ENCODE measurements around the gene ST8SIA5.

Gene ST8SIA5

GRCh38 chr18:46705521-46705920, 51.3 kb downstream of the ST8SIA5 start:
- no peak for DNase-seq

GRCh38 chr18:46704816-46705215, 52.0 kb downstream of the ST8SIA5 start:
- DNase-seq, result no peak

GRCh38 chr18:46704189-46704588, 52.7 kb downstream of the ST8SIA5 start:
- no peak for DNase-seq

GRCh38 chr18:46702471-46702870, 54.4 kb downstream of the ST8SIA5 start:
- DNase-seq, result no peak

GRCh38 chr18:46700066-46700824, 56.6 kb downstream of the ST8SIA5 start:
- DNase-seq, result no peak

- no peak for DNase-seq
These were observed 60.2 kb downstream of the ST8SIA5 start for GRCh38 chr18:46696702-46697101.

- no peak for DNase-seq
These were observed 60.6 kb downstream of the ST8SIA5 start for GRCh38 chr18:46696268-46696667.

GRCh38 chr18:46693996-46694395, 62.9 kb downstream of the ST8SIA5 start:
- no peak for DNase-seq

GRCh38 chr18:46688853-46689525, 67.9 kb downstream of the ST8SIA5 start:
- DNase-seq, result no peak

GRCh38 chr18:46686186-46686585, 70.7 kb downstream of the ST8SIA5 start:
- DNase-seq, result no peak

- no peak for DNase-seq
These were observed 73.6 kb downstream of the ST8SIA5 start for GRCh38 chr18:46683252-46683651.

GRCh38 chr18:46680784-46681695, 75.8 kb downstream of the ST8SIA5 start:
- no peak for DNase-seq

GRCh38 chr18:46679846-46680598, 76.8 kb downstream of the ST8SIA5 start:
- DNase-seq, result no peak

- DNase-seq, result no peak
These were observed 78.0 kb downstream of the ST8SIA5 start for GRCh38 chr18:46678785-46679399.

GRCh38 chr18:46678041-46678440, 78.8 kb downstream of the ST8SIA5 start:
- no peak for DNase-seq

- no peak for DNase-seq
These were observed 79.2 kb downstream of the ST8SIA5 start for GRCh38 chr18:46677611-46678010.

- no peak for DNase-seq
These were observed 80.5 kb downstream of the ST8SIA5 start for GRCh38 chr18:46676182-46676835.

GRCh38 chr18:46675112-46675511, 81.7 kb downstream of the ST8SIA5 start:
- no peak for DNase-seq

- DNase-seq, result no peak
These were observed 84.5 kb downstream of the ST8SIA5 start for GRCh38 chr18:46672062-46672970.

- DNase-seq, result no peak
These were observed 88.2 kb downstream of the ST8SIA5 start for GRCh38 chr18:46668694-46669093.

- DNase-seq, result no peak
These were observed 88.7 kb downstream of the ST8SIA5 start for GRCh38 chr18:46668135-46668534.
